Psoas muscle (tissue), 8 donors: Measurements from ENCODE around the gene MLH3. TPM values are rescaled to one million over a fixed set of nuclear protein-coding genes. Genes with fewer than 3 reads are reported as not detected.

Source experiments
- ATAC-seq, 4 donors: fragments of 200-7000 bp; cut with Tn5 transposase; one replicate each; pipeline ENCODE4 v1.9.1; 2020; ENCODE audit warnings: moderate library complexity in 3 of 4, mild to moderate bottlenecking in 2 of 4
- DNase-seq, 2 donors: peaks; one replicate each; pipeline ENCODE4 v3.0.0-alpha.2; 2020
- H3K27ac ChIP-seq: fragments of 200-600 bp; one replicate; pipeline ENCODE4 v1.8.0; 2022
- H3K27me3 ChIP-seq, 3 donors: fragments of 200-600 bp in 1 of 3; one replicate each; pipeline versions ENCODE4 v1.6.1 to v1.8.0; 2013 to 2022; ENCODE audit warnings: low read length in 2 of 3, mild to moderate bottlenecking in 2 of 3, moderate library complexity in 1 of 3; ENCODE audit not compliant: insufficient read depth in 3 of 3
- H3K36me3 ChIP-seq, 2 donors: fragments of 200-600 bp in 1 of 2; one replicate each; pipeline versions ENCODE4 v1.6.1 to v1.8.0; 2013 to 2022; ENCODE audit warnings: low read depth in 1 of 2, mild to moderate bottlenecking in 1 of 2, moderate library complexity in 1 of 2; ENCODE audit not compliant: insufficient read depth in 1 of 2
- H3K4me1 ChIP-seq: fragments of 200-600 bp; one replicate; pipeline ENCODE4 v1.8.0; 2022
- H3K4me3 ChIP-seq: fragments of 200-600 bp; one replicate; pipeline ENCODE4 v1.8.0; 2022; ENCODE audit warnings: mild to moderate bottlenecking
- H3K9me3 ChIP-seq: fragments of 200-600 bp; one replicate; pipeline ENCODE4 v1.8.0; 2022
- WGBS, 3 donors: extraction: QIAGEN DNeasy Blood & Tissue Kit; methylation state at CpG; one replicate each; pipeline versions ENCODE4 v1.1.6 to v1.1.7; 2013; 5-methylcytosine and 5-hydroxymethylcytosine counted together
- intact Hi-C, 2 donors: fragments of 100-400 bp; cut with DNase I; formaldehyde crosslinking; loops; one replicate each; pipeline versions ENCODE4 v1.11.0 to v1.14.2; 2022
- polyA plus RNA-seq, 3 donors: library from polyadenylated mRNA; stranded (reverse); fragments of 200-250 nt; gene quantifications; one replicate each; pipeline ENCODE4 v1.2.3, GENCODE V29; 2013
- total RNA-seq, 4 donors: library from RNA; stranded (reverse); fragmentation: NEBNext Ultra II Directional in 2 of 4; extraction: Animal tissue kit (Norgen Biotek cat#: 25700) in 2 of 4; gene quantifications; one replicate each; pipeline versions ENCODE4 v1.2.1 to v1.2.4, GENCODE V29; 2021 to 2023
- TF ChIP-seq, protein P1 (sequence below): fragments of 200-600 bp; IDR thresholded peaks from one replicate; pipeline ENCODE4 v1.8.0; 2022; ENCODE audit warnings: antibody characterized with exemption
- donor health status: healthy with polysubstance abuse.
- donor health status: DM: no; HTN: no; CAD: no; lungs with moderate emphysema.
- donor health status: Bipolar disorder and iron deficiency.
- donor health status: healthy.
- donor health status: DM: yes; HTN: yes; CAD: no.
- donor health status: DM: no; HTN: no; CAD: no.
- donor health status: DM: no; HTN: no; CAD: no.
- donor health status: DM: yes; HTN: yes; CAD: no.

MLH3 gene
- total and polyA plus RNA-seq, 7 donors, result 7.9 to 24.1 (median 15.7) TPM

- DNase-seq (no peak), ATAC-seq (no peak)
- WGBS, 3 donors, result 96 to 99% (median 96%) methylated on average over 3 of the region's 3 CpGs
- Histone ChIP-seq H3K9me3 (no peaks in the 10 kb centered on the region), H3K4me3 (no peak overlapping the region), H3K27ac (no peak overlapping the region), H3K36me3 (peaks cover 4 to 16% of the 10 kb centered on the region in 2 donors), H3K4me1 (peaks cover 44% of the 10 kb centered on the region), H3K27me3 (no peaks in the 10 kb centered on the region)
- intact Hi-C loops, result loop anchor here in 1 of 2 donors (5.0 kb wide), 1 partner anchor 40 kb away; no protein-coding TSS in a partner anchor
- TF ChIP-seq, protein P1, sequence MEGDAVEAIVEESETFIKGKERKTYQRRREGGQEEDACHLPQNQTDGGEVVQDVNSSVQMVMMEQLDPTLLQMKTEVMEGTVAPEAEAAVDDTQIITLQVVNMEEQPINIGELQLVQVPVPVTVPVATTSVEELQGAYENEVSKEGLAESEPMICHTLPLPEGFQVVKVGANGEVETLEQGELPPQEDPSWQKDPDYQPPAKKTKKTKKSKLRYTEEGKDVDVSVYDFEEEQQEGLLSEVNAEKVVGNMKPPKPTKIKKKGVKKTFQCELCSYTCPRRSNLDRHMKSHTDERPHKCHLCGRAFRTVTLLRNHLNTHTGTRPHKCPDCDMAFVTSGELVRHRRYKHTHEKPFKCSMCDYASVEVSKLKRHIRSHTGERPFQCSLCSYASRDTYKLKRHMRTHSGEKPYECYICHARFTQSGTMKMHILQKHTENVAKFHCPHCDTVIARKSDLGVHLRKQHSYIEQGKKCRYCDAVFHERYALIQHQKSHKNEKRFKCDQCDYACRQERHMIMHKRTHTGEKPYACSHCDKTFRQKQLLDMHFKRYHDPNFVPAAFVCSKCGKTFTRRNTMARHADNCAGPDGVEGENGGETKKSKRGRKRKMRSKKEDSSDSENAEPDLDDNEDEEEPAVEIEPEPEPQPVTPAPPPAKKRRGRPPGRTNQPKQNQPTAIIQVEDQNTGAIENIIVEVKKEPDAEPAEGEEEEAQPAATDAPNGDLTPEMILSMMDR, result no peak
Measured at GRCh38 chr14:75046899-75047298, 4.4 kb downstream of the MLH3 start.

DNA sequence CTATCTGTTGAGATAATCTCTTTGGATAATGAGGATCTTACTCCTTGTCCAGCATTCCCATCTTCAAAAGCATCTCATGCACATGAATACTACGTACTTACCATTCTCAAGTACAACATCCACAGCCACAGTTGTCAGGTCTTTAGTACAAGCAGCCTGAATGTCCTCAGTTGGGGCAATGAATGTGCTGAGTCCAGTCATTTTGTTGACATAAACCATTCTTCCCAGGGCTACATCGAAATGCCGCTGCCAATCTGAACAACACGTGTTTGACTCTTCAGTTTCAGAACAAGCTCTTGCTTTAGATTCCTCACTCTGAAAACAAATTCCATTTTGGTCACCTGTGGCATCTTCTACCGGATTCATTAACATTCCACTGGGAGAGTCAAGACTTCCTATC lies 5.0 kb downstream of the MLH3 start:
- 75 to 92% (median 77%) methylated on average over 5 of the region's 5 CpGs for WGBS, 3 donors
- H3K27ac ChIP-seq, result no peak overlapping the region
- TF ChIP-seq, protein P1, result no peak
- H3K9me3 ChIP-seq, result no peaks in the 10 kb centered on the region
- H3K4me3 ChIP-seq, result no peak overlapping the region
- peaks cover 40% of the 10 kb centered on the region for H3K4me1 ChIP-seq
- no peaks in the 10 kb centered on the region for H3K27me3 ChIP-seq
- no peak for ATAC-seq
- intact Hi-C loops, result loop anchor here in 1 of 2 donors (5.0 kb wide), 1 partner anchor 39 kb away; no protein-coding TSS in a partner anchor
- peaks cover 6 to 22% of the 10 kb centered on the region in 2 donors for H3K36me3 ChIP-seq
- DNase-seq, result no peak

DNA sequence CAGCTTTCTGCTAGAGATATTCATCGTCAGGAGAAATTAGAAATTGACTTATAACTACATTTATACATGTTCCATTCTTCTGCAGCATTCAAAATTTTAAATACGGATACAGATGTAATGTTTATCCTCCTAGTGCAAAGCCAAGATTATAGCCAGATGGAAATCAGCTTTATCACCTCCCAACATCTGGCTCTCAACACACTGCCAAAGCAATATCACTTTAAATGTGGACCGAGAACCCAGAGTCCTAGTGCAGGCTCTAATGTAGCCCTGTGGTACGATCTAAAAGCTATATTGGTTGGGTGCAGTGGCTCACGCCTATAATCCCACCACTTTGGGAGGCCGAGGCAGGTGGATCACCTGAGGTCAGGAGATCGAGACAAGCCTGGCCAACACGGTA lies 6.5 kb downstream of the MLH3 start:
- H3K4me1 ChIP-seq, result peaks cover 29% of the 10 kb centered on the region
- no peaks in the 10 kb centered on the region for H3K27me3 ChIP-seq
- H3K4me3 ChIP-seq, result no peak overlapping the region
- 61 to 79% (median 62%) methylated on average over 8 of the region's 8 CpGs for WGBS, 3 donors
- intact Hi-C loops, result loop anchor here in 1 of 2 donors (5.0 kb wide), 1 partner anchor 37 kb away; no protein-coding TSS in a partner anchor
- ATAC-seq (no peak), DNase-seq (no peak)
- TF ChIP-seq, protein P1, result no peak
- no peak overlapping the region for H3K27ac ChIP-seq
- no peaks in the 10 kb centered on the region for H3K9me3 ChIP-seq
- H3K36me3 ChIP-seq, result peaks cover 6 to 35% of the 10 kb centered on the region in 2 donors

GRCh38 chr14:75044322-75044721 lies 6.9 kb downstream of the MLH3 start:
- intact Hi-C loops, result no loop called here
- ATAC-seq (peak in 2 of 4 donors; percentile 68 to 76), DNase-seq (no peak)
- WGBS, 3 donors, result 12 to 22% (median 19%) methylated on average over 2 of the region's 2 CpGs
- peaks cover 6 to 37% of the 10 kb centered on the region in 2 donors for H3K36me3 ChIP-seq
- H3K27me3 ChIP-seq, result no peaks in the 10 kb centered on the region
- H3K4me1 ChIP-seq, result peaks cover 24% of the 10 kb centered on the region
- H3K27ac ChIP-seq, result no peak overlapping the region
- H3K9me3 ChIP-seq, result no peaks in the 10 kb centered on the region
- no peak overlapping the region for H3K4me3 ChIP-seq
- TF ChIP-seq, protein P1, result no peak

GRCh38 chr14:75042035-75042434 lies 9.2 kb downstream of the MLH3 start:
- 41 to 43% (median 42%) methylated on average over 6 of the region's 6 CpGs for WGBS, 3 donors
- DNase-seq (no peak), ATAC-seq (no peak)

More at GRCh38 chr14:75042035-75042434, 9.2 kb downstream of the MLH3 start:
- Histone ChIP-seq H3K9me3 (no peaks in the 10 kb centered on the region), H3K36me3 (peaks cover 10 to 50% of the 10 kb centered on the region in 2 donors), H3K4me3 (no peak overlapping the region), H3K27me3 (no peaks in the 10 kb centered on the region), H3K27ac (no peak overlapping the region), H3K4me1 (peaks cover 14% of the 10 kb centered on the region)
- intact Hi-C loops, result no loop called here
- TF ChIP-seq, protein P1, result no peak
